IPS-18c (cell line): ENCODE measurements around the gene ACVR1.

ENCODE experiments used
- H3K4me3 ChIP-seq: 2 replicates; pipeline ENCODE4 v1.7.0; 2013; ENCODE audit warnings: low read depth, mild to moderate bottlenecking, low read length, moderate library complexity; ENCODE audit not compliant: insufficient read depth
- H3K9me3 ChIP-seq: one replicate; pipeline ENCODE4 v1.6.1; 2013; ENCODE audit warnings: mild to moderate bottlenecking, low read length, moderate library complexity; ENCODE audit not compliant: control insufficient read depth, insufficient read depth

ACVR1 gene

DNA sequence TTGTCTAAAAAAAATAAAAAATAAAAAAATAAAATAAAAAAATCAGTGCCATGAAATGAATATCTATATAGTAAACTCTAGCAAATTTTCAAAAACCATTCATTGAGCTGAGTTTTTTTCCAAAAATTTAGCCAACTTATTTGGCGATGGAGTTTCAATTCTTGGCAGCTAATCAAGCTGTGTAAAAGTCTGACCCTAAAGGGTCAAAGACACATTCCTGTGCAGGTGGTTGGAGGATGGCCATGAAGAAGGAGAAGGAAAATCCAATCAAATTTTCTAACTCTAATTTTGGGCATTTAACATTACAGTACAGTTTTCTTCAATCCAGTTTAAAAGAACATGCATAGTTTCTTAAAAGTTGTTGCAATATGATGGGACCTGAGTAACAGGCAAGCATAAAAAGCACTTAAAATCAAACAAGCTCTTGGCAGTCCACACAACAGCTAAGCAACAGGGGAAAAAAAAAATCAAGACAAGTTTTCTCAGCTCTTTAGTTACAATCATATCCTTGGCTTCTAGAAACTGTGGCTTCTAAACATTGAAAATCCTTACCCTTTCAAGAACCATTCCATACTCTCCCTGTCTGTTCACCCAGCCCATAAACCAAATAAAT, 54.5 kb downstream of the ACVR1 start:
- Histone ChIP-seq H3K4me3 (no peak overlapping the region), H3K9me3 (no peaks in the 10 kb centered on the region)

DNA sequence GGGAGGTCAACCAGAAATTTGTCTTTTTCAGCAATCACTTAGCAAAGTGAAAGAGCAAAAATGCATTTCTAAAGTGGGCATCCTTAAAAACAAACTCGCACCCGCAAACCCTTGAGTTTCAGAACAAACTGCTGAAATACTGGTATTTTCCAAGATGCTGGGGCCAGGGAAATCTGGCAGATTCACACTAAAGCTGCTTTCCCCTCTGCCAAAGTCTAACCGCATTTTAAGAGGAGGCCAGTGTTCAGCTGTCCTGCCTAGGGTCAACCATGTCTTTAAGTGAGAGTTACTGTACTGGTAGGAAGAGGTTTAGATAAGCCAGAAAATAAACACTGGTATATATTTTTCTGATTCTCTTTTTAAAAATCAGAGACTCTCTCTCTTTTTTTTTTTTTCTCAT, 55.9 kb downstream of the ACVR1 start:
- no peaks in the 10 kb centered on the region for H3K9me3 ChIP-seq
- no peak overlapping the region for H3K4me3 ChIP-seq

DNA sequence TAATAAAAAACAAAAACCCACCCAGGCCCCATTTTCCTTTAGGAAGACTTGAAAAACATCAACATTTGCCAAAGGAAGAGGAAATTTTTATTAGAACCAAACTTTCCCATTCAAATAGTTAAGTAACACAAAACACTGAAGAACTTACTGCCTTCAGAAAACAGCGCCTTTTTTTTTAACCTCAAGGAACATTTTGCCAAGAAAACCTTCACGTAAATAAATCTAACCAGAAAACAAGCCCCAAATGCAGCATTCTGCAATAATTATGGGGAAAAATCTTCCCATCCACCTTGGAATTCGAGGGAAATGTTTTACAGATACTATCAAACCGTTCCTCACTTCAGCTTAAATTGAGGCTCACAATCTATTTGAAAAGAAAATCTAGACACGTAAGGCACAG, 56.4 kb downstream of the ACVR1 start:
- no peak overlapping the region for H3K4me3 ChIP-seq
- no peaks in the 10 kb centered on the region for H3K9me3 ChIP-seq

GRCh38 chr2:157818227-157818626, 57.9 kb downstream of the ACVR1 start:
- Histone ChIP-seq H3K4me3 (no peak overlapping the region), H3K9me3 (no peaks in the 10 kb centered on the region)

- Histone ChIP-seq H3K4me3 (no peak overlapping the region), H3K9me3 (no peaks in the 10 kb centered on the region)
Measured at GRCh38 chr2:157815421-157815820, 60.7 kb downstream of the ACVR1 start.

GRCh38 chr2:157813467-157813866, 62.7 kb downstream of the ACVR1 start:
- Histone ChIP-seq H3K9me3 (no peaks in the 10 kb centered on the region), H3K4me3 (no peak overlapping the region)

DNA sequence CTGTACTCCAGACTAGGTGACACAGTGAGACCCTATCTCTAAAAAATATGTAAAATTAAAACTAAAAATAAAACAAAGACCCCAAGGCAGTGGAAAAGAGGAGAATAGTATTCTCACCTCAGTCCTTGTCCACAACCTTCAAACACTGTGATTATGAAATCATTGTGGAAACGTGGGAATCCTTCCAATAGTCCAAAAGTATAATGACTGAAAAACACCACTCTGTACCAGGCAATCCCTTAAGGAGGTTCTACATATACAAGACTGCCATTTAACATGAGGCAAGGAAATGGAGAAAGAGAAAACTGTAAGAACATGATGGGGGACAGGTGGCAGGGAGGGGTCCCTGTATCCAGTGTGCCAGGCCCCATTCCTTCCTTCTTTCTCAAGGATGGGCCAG, 66.1 kb downstream of the ACVR1 start:
- no peaks in the 10 kb centered on the region for H3K9me3 ChIP-seq

DNA sequence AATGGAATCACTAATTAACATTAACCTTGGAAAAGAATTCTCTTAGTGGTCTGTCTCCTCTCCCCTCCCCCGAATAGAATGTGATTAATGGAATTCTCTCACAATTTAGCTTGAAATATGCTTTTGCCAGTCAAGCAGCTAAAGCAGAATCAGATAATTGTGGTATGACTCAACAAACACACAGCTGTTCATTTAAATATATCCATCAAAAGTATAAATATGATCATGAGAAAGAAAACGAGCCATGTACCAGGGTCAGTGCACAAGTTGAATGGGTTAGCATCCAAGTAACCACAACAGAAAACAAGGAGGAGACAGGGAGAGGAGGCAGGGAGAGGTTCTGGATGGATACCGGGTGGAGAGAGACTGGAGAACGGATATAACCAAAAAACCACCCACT, 66.9 kb downstream of the ACVR1 start:
- no peaks in the 10 kb centered on the region for H3K9me3 ChIP-seq
- no peak overlapping the region for H3K4me3 ChIP-seq

More for the DNA sequence above, 66.1 kb downstream of the ACVR1 start:
- no peak overlapping the region for H3K4me3 ChIP-seq

GRCh38 chr2:157808421-157808820, 67.7 kb downstream of the ACVR1 start:
- no peaks in the 10 kb centered on the region for H3K9me3 ChIP-seq
- no peak overlapping the region for H3K4me3 ChIP-seq

GRCh38 chr2:157806426-157807077, 69.6 kb downstream of the ACVR1 start:
- H3K4me3 ChIP-seq = no peak overlapping the region
- no peaks in the 10 kb centered on the region for H3K9me3 ChIP-seq

GRCh38 chr2:157805519-157805918, 70.6 kb downstream of the ACVR1 start:
- H3K4me3 ChIP-seq = no peak overlapping the region
- H3K9me3 ChIP-seq = no peaks in the 10 kb centered on the region

DNA sequence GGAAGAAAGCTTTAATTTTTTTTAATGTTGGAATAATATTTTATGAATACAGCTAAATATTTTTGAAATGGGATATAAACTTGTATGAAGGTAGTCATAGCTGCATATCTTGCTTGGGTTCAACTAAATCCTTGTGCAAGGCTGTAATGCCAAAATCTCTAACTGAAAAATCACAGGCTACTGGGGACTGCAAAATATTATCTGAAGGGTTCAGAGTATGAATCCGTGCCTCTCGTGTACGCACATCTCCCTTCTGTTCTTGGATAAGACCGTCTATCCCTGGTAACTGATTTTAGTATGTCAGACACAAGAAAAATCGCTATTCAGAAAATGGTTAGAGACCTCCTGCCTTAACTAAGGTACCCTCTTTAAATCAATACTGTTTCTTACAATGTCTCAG, 71.8 kb downstream of the ACVR1 start:
- H3K9me3 ChIP-seq = no peaks in the 10 kb centered on the region
- H3K4me3 ChIP-seq = no peak overlapping the region

DNA sequence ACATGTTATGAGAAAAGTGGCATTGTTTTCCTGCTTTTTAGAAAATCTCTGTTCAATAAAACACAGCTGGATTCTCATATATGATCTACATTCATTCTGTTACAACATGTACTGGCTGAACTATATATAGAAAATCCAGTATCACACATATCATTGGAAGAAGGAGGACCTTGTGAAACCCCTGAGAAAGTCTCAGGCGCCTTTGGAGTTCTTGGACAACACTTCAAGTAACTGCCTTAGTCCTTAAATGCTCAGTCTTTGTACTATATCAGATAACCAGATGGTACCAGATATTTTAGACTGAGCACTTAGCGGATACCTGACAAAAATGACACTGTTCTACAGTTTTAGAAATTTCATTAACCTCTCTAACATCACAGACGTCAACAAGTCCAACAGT, 72.2 kb downstream of the ACVR1 start:
- Histone ChIP-seq H3K9me3 (no peaks in the 10 kb centered on the region), H3K4me3 (no peak overlapping the region)

- no peak overlapping the region for H3K4me3 ChIP-seq
- H3K9me3 ChIP-seq = no peaks in the 10 kb centered on the region
Measured at GRCh38 chr2:157803476-157803875, 72.7 kb downstream of the ACVR1 start.

- no peaks in the 10 kb centered on the region for H3K9me3 ChIP-seq
- no peak overlapping the region for H3K4me3 ChIP-seq
Measured at GRCh38 chr2:157800838-157801495, 75.2 kb downstream of the ACVR1 start.

DNA sequence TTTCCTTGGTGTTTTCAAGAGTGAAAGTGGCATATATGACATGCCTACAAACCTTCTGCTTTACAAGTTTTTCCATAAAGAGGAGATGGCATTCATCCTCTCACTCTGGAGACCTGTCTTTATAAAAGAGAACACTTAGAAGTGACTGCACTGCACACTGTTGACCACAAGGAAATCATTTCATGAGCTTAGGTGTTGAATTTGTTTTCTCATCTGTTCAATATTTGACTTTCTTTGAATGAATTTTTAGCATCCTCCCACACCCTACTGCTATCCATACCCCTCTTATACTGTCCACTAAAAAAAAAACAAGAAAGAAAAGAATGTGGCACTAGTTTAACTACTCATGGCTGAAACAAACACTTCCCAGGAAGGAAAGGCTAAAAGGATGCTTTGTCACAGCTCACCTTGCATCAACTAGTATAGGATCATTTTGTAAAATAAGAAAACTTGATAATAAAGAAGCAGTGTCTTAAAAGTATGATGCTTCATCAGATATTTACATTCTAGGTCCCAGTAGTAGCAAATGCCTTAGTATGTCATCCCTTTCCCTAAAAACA, 83.0 kb downstream of the ACVR1 start:
- Histone ChIP-seq H3K4me3 (no peak overlapping the region), H3K9me3 (no peaks in the 10 kb centered on the region)

DNA sequence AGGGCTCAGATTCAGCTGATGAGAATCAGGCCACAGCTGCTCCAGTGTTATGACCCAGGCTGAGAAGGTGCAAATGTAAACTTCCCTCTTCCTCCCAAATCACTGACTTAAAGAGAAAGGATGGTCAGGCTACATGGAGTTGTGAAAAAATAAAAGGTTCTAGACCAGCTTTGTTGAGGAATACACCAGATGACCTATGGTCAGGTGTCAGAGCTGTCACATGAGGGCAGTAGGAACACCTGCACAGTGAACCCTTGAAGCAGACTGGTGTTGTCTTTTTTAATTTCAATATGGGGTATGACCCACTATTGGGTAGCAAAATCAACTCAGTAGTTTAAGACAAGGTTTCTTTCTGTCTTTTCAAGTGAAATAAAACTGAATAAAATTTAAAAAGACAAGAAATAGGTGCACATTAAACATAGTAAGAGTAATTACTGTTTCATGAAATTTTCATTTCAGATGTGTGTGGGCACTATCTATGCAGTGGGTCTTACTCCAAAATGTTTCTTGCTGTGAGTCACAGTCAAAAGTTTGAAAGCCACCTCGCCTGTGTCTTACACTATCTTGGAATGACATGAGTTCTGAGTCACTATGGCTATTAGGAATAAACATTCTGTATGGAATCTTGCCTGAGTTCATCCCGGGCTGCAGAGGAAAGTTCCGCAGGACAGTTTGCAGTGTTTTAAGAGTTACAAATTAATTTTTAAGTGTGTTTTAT, 83.6 kb downstream of the ACVR1 start:
- H3K9me3 ChIP-seq = no peaks in the 10 kb centered on the region
- no peak overlapping the region for H3K4me3 ChIP-seq

DNA sequence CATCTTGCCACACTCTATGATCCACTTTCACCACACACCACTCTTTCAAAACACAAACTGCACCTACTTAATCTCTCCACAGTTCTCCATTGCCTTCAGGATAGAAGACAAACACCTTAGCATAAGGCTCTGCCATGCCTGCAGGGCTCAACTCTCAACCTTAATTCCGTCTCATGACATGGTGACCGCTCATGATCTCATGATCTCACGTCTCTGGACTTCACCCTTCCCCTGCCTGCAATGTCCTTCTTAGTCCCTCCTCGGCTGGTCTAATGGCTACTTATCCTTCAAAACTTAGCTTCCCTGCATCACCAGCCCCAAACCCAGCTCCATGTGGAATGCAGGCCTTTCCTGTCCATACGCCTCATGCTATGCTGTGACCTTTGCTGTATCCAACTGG, 85.3 kb downstream of the ACVR1 start:
- Histone ChIP-seq H3K4me3 (no peak overlapping the region), H3K9me3 (no peaks in the 10 kb centered on the region)
